Activated CD4-positive, CD25-positive, alpha-beta regulatory T cell (primary cell): ENCODE measurements around the gene FLNC.
A peak's percentile ranks its signal among the peaks of the same experiment; 100 is the strongest.

Source experiments
- DNase-seq, 4 experiments: peaks; one replicate each; lab custom pipeline; 2025; lab: John Stamatoyannopoulos, UW

The FLNC gene

GRCh38 chr7:128879939-128880746, 49.9 kb downstream of the FLNC start:
- no peak for DNase-seq

DNA sequence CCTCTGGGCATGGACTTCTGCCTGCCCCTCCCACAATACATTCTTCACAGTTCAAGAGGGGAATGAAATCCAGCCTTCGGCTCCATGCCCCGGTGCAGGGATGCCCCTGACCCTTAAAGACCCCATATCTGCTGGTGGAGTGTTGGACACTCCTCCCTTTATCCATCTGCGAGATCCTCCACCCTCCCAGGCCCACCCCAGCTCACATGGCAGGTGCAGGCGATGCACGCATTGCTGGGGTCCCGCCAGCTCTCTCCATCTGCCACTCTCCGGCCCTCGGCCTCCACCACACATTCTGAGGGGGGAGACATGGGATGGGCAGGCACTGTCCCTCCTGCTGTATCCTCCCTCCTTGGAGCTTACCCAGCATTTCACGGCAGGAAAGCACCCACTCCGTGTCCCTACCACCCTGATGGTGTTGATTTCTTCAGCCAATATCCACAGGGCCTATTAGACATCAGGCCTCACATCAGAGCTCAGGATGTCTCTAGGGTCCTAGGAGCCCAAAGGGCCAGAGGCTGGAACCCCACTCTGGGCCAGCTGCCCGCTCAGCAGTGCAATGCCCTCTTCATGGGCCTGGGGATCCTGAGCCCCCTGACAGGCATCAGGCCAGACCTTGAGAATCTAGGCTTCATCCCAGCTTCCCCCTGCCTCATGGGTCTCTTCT, 50.7 kb downstream of the FLNC start:
- DNase-seq = no peak

GRCh38 chr7:128881458-128882125, 51.4 kb downstream of the FLNC start:
- DNase-seq = no peak

GRCh38 chr7:128882134-128882533, 51.9 kb downstream of the FLNC start:
- no peak for DNase-seq

- peak; percentile 72 to 84 (median 76) for DNase-seq
Observed at GRCh38 chr7:128883622-128884448, 53.6 kb downstream of the FLNC start.

DNA sequence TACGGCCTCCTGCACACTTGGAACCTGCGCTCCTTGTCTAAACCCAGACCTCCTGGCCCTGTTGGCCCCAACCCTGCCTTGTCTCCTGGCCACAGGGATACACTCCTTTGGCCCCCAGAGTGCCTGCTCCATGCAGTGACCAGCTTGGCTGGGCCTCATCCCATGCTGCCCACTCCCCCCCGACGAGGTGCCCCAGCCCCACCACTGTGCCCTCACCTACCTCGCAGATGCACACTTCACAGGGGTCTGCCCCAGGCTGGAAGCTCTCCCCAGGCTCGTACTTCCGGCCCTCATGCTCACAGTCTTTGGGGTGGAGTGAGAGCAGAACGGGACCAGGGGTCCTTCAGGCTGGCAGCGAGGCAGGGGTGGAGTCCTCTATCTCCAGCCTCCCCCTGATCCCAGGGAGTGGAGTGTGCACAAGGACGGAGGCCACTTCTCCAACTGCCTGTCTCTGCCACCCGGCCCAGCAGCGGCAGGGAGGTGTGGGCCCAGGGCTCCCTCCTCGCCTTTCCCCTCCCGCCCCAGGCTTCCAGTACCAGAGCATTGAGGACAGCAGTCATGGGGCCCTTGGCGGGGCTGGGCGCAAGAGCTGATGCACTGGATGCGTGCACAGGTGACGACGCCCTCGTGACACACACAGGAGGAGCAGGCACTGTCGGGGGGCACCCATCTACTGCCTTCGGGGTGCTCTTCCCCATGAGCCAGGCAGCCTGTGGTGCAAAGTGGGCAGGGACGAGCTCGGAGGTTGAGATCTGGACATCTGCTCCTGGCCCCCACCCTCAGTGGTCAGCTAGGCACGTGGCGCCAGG, 54.6 kb downstream of the FLNC start:
- no peak for DNase-seq

DNA sequence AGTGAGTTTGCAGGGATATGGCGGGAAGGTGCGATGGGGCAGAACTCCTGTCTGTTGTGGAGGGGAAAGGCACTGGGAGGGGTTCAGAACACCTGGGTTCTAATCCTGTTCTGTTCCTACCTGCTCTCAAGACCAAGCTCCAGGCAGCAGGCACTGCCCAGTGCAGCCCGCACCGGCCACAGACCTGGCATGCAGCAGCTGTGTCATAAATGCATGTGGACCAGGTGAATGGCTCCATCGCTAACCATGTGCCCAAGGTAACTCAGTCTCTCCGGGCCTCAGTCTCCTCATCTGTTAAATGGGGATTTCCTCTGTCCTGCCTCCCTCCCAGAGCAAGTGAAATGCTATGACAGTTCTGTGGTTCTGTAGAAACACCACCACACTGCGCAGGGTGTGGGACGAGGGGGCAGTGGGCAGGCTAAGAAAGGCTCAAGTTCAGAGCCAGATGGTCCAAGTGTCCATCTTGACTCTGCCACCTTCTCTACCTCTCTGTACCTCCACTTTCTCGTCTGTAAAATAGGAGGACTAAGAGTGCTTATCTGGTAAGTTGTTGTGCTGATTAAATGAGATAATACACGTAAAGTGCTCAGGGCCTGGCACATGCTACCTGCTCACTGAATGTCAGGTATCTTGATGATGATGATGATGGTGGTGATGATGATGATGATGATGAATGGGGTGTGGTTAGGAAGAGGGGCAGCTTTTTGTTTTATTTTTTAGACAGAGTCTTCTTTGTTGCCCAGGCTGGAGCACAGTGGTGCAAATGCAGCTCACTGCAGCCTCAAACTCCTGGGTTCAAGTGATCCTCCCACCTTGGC, 55.4 kb downstream of the FLNC start:
- no peak for DNase-seq

DNA sequence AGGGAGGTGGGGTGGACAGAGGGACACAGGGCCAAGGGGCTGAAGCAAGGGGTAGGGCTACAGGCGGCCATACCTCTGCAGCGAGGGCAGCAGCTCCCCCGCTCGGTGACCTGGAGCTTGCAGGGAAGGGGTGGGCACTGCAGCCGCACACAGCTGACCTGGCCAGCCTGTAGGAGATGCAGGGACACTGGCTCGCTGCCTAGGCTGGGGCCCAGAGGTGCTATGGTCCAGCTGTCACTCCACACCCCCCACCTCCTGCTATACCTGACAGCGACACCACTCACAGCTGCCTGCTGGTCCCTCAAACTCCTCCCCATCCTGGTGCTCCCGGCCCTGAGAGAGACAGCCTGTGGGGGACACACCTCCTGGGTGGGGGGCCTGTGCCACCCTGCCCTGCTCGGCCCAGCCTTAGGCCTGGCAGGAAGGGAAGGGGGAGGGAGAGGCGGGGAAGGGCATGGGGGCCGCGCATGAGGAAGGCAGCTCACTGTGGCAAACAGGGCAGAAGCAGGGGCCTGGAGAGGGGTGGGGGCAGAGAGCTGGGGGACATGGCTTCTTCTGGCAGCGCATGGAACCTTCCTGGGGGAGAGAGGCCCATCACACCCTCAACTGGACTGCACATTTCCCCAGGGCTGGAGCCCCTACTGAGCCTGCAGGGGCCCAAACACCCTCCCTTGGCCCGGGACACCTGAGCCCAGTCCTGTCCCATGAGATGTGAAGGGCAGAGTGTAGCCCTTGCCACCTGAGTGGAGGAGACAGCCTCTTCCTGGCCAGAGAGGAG, 56.4 kb downstream of the FLNC start:
- DNase-seq = no peak

DNA sequence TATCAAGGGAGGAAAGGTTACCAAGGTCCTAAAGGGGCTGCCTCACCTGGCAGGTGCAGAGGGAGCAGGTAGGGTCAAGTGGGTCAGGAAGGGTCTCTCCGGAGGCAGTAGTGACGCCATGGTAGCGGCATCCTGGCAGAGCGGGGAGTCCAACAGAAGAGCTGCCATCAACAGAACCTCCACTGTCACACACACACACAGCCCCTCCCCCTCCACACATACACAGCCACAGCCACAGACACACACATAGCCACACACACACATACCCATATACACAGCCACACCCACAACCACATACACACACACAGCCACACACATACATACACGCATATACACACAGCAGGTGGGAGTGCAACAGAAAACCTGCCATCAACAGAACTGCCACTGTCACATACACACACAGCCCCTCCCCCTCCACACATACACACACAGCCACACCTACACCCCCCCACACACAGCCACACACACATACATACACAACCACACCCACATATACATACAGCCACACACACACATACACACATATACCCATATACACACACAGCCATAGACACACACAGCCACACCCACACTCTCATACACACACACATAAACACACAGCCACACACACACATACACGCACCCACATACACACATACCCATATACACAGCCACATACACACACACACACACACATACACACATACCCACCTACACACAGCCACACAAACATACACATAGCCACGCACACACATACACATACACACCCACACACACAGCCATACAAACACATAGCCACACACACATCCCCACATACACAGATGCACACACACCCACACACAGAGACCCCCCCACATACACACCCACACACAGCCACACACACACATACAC, 57.2 kb downstream of the FLNC start:
- no peak for DNase-seq

DNA sequence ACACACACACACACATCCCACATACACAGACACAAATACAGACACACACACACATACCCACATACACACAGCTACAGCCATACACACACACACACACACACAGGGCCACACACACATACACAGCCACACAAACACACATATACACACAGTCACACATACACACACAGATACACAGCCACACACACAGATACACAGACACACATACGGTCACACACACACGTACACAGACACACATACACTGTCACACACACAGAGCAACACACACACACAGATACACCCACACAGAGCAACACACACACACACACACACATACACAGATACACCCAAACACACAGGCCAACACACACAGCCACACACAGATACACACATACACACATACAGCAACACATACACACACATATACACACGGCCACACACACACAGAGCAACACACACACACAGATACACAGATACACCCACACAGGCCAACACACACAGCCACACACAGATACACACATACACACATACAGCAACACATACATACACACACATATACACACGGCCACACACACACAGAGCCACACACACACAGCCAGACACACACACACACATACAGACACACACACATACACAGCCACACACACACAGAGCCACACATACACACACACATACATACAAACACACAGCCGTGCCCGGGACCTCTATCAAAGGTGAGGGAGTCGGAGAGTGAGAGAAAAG, 58.0 kb downstream of the FLNC start:
- no peak for DNase-seq

DNA sequence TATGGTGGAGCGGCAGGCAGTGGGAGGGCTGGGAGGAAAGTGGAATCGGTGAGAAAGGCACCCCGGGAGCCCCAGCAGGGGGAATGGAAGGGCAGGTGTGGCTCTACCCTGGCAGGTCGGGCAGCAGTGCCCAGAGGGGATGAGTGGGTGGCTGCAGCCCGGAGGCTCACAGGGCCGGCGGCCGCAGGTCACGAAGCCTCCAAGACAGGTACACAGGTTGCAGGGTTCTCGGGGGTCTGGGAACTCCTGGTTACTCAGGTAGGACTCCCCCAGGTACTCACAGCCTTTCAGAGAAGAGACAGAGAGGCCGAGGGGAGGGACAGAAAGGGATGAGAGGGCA, 58.5 kb downstream of the FLNC start:
- no peak for DNase-seq

GRCh38 chr7:128889121-128889520, 58.9 kb downstream of the FLNC start:
- no peak for DNase-seq

- no peak for DNase-seq
Observed at GRCh38 chr7:128890306-128891109, 60.3 kb downstream of the FLNC start.

DNA sequence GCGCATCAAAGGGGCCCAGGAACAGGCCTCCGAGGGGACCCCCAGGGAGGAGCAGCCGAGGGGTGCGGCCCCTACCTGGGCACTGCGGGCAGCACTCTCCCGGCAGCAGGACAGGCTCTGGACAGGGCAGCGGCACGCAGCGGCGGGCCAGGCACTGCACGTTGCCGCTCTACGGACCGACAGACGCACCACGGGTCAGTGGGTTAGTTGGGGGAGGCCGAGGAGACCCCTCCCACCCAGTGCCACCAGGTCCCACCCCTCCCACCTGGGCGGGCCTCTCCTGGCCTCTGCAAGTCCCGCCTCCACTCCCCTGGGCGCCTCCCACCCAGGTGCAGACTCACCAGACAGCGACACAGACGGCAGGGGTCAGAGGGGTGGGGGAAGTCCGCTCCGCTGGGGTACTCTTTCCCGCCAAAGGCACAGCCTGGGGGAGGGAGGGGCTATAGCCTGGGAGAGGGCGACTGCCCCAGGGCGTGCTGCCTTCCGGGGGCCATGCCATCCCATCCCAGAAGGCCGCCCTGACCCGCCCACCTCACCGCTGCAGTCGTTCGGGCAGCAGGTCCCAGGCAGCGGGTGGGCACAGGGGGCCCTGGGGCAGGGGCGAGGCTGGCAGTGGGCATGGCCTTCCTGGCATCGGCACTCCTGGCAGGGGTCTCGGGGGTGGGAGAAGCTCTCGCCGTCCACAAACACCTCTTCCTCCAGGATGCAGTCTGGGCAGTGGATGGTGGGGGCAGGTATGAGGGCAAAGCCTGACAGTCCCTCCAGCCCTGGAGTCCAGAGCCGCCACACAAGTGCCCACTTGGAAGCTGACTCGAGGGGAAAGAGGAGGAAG, 61.1 kb downstream of the FLNC start:
- DNase-seq = no peak

- no peak for DNase-seq
Observed at GRCh38 chr7:128891942-128892269, 61.7 kb downstream of the FLNC start.

DNA sequence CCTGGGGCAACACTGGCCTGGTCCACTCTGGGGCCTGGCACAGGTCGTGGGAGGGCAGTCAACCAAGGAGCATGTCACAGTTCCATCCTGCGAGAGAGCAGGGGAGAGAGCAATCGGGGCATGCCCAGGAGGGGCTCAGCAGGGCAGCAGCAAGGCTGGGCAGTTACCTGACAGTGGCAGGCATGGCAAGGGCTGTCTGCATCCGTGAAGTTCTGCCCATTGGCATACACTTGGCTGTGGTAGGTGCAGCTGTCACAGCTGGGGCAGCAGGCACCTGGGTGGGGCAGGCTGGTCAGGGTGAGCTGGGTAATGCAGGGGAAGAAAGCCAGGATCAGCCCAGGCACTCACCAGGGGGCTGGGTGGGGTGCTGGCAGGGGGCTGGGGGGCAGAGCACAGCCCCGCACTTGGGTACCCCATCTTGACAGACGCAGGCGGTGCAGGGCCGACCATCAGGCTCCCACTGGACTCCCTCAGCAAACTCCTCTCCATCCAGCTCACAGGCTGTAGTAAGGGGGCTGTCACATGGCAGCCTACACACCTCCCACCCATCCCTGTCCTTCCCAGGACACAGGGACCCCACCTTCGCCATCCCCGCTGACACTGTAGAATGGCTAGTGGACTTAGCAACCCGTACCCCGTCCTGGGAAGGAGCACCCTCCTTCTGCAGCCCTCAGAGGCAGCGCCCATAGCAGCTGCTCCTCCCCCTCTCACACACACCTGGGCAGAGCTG, 62.5 kb downstream of the FLNC start:
- DNase-seq = no peak
